H9 (cell line): ENCODE results near the gene PTCRA. TPM values are rescaled to one million over a fixed set of nuclear protein-coding genes. Genes with fewer than 3 reads are reported as not detected.

Source experiments
- DNase-seq: peaks from one replicate; pipeline ENCODE4 v3.0.0-alpha.2; 2017
- H2AFZ ChIP-seq: one replicate; pipeline ENCODE4 v1.6.1; 2013; ENCODE audit warnings: mild to moderate bottlenecking, low read length, control low read depth, moderate library complexity
- H2AK5ac ChIP-seq: 2 replicates; pipeline ENCODE4 v1.6.1; 2013; ENCODE audit warnings: low read length, control low read depth, mixed read lengths; ENCODE audit not compliant: insufficient read length
- H2BK120ac ChIP-seq: one replicate; pipeline ENCODE4 v1.6.1; 2013; ENCODE audit warnings: low read depth, mild to moderate bottlenecking, low read length, control low read depth, inconsistent platforms; ENCODE audit not compliant: poor library complexity, severe bottlenecking
- H2BK12ac ChIP-seq: 2 replicates; pipeline ENCODE4 v1.6.1; 2013; ENCODE audit warnings: low read length, control low read depth, mixed read lengths, low read depth; ENCODE audit not compliant: insufficient read length
- H2BK15ac ChIP-seq: 2 replicates; pipeline ENCODE4 v1.6.1; 2013; ENCODE audit warnings: low read depth, low read length, control low read depth
- H2BK20ac ChIP-seq: one replicate; pipeline ENCODE4 v1.6.1; 2013; ENCODE audit warnings: low read depth, mild to moderate bottlenecking, low read length, control low read depth, inconsistent platforms; ENCODE audit not compliant: poor library complexity, severe bottlenecking
- H2BK5ac ChIP-seq: 2 replicates; pipeline ENCODE4 v1.6.1; 2013; ENCODE audit warnings: low read length, control low read depth, mixed read lengths; ENCODE audit not compliant: insufficient read length
- H3K14ac ChIP-seq: 2 replicates; pipeline ENCODE4 v1.6.1; 2013; ENCODE audit warnings: low read length, control low read depth; ENCODE audit not compliant: insufficient read depth
- H3K18ac ChIP-seq: 2 replicates; pipeline ENCODE4 v1.6.1; 2013; ENCODE audit warnings: low read depth, mild to moderate bottlenecking, mixed read lengths, low read length, control low read depth; ENCODE audit not compliant: insufficient read length
- H3K23ac ChIP-seq: 2 replicates; pipeline ENCODE4 v1.6.1; 2013; ENCODE audit warnings: low read length, control low read depth, mixed read lengths, low read depth; ENCODE audit not compliant: insufficient read length
- H3K23me2 ChIP-seq: 2 replicates; pipeline ENCODE4 v1.6.1; 2013; ENCODE audit warnings: low read depth, mild to moderate bottlenecking, mixed read lengths, low read length, control low read depth; ENCODE audit not compliant: insufficient read length, poor library complexity, severe bottlenecking
- H3K27ac ChIP-seq: 2 replicates; pipeline ENCODE4 v1.5.1; 2013; ENCODE audit warnings: low read length, control low read depth, mixed read lengths, low read depth; ENCODE audit not compliant: insufficient read length
- H3K27me3 ChIP-seq: 2 replicates; pipeline ENCODE4 v1.6.1; 2013; ENCODE audit warnings: low read length, control low read depth, inconsistent platforms; ENCODE audit not compliant: insufficient read depth
- H3K4ac ChIP-seq: 2 replicates; pipeline ENCODE4 v1.6.1; 2013; ENCODE audit warnings: low read depth, mild to moderate bottlenecking, control low read depth, inconsistent platforms, low read length, moderate library complexity
- H3K4me1 ChIP-seq: 2 replicates; pipeline ENCODE4 v1.6.1; 2013; ENCODE audit warnings: low read length, control low read depth, inconsistent platforms; ENCODE audit not compliant: insufficient read depth
- H3K4me2 ChIP-seq: 2 replicates; pipeline ENCODE4 v1.6.1; 2013; ENCODE audit warnings: low read length, control low read depth, mixed read lengths; ENCODE audit not compliant: insufficient read length, insufficient read depth
- H3K56ac ChIP-seq: 2 replicates; pipeline ENCODE4 v1.6.1; 2013; ENCODE audit warnings: low read depth, mild to moderate bottlenecking, mixed read lengths, low read length, control low read depth; ENCODE audit not compliant: insufficient read length
- H3K79me1 ChIP-seq: 2 replicates; pipeline ENCODE4 v1.6.1; 2013; ENCODE audit warnings: low read depth, mild to moderate bottlenecking, moderate library complexity, low read length, control low read depth, inconsistent platforms; ENCODE audit not compliant: insufficient read depth, poor library complexity, severe bottlenecking
- H3K79me2 ChIP-seq: 2 replicates; pipeline ENCODE4 v1.6.1; 2013; ENCODE audit warnings: low read length, control low read depth, inconsistent platforms; ENCODE audit not compliant: insufficient read depth
- H3K9ac ChIP-seq: 2 replicates; pipeline ENCODE4 v1.6.1; 2013; ENCODE audit warnings: low read length, control low read depth, mixed read lengths; ENCODE audit not compliant: insufficient read length; ENCODE audit errors: extremely low read depth
- H3K9me3 ChIP-seq: one replicate; pipeline ENCODE4 v1.6.1; 2013; ENCODE audit warnings: low read depth, low read length, inconsistent platforms; ENCODE audit not compliant: control insufficient read depth
- H3T11ph ChIP-seq: one replicate; pipeline ENCODE4 v1.6.1; 2013; ENCODE audit warnings: mild to moderate bottlenecking, low read length, control low read depth, inconsistent platforms
- H4K20me1 ChIP-seq: one replicate; pipeline ENCODE4 v1.6.1; 2013; ENCODE audit not compliant: control insufficient read depth, insufficient read length, insufficient read depth
- H4K5ac ChIP-seq: 2 replicates; pipeline ENCODE4 v1.6.1; 2013; ENCODE audit warnings: low read depth, mild to moderate bottlenecking, mixed read lengths, low read length, control low read depth; ENCODE audit not compliant: insufficient read length
- H4K8ac ChIP-seq: replicated peaks from 2 replicates; pipeline ENCODE4 v1.6.1; 2013; ENCODE audit warnings: low read length, control low read depth, mixed read lengths, low read depth; ENCODE audit not compliant: insufficient read length
- H4K91ac ChIP-seq: 2 replicates; pipeline ENCODE4 v1.6.1; 2013; ENCODE audit warnings: low read depth, mild to moderate bottlenecking, moderate library complexity, mixed read lengths, low read length, control low read depth; ENCODE audit not compliant: insufficient read length
- H3K27ac Mint-ChIP-seq, 3 experiments: 2 replicates in 2 of 3; 3 replicates in 1 of 3; pipeline ENCODE4 v1.8.0; 2020 to 2021; ENCODE audit warnings: mixed read lengths in 3 of 3, mild to moderate bottlenecking in 1 of 3, moderate library complexity in 1 of 3
- H3K27me3 Mint-ChIP-seq: 2 replicates; pipeline ENCODE4 v1.8.0; 2021; ENCODE audit warnings: low read depth, mild to moderate bottlenecking, moderate library complexity, mixed read lengths
- H3K36me3 Mint-ChIP-seq, 3 experiments: 2 replicates in 2 of 3; 3 replicates in 1 of 3; pipeline ENCODE4 v1.8.0; 2020 to 2021; ENCODE audit warnings: low read depth in 3 of 3, mixed read lengths in 3 of 3; ENCODE audit not compliant: insufficient read depth in 1 of 3
- H3K4me1 Mint-ChIP-seq, 2 experiments: 2 replicates each; pipeline ENCODE4 v1.8.0; 2020; ENCODE audit warnings: mixed read lengths in 2 of 2
- H3K4me3 Mint-ChIP-seq, 2 experiments: 2 replicates in 1 of 2; 3 replicates in 1 of 2; pipeline ENCODE4 v1.8.0; 2020 to 2021; ENCODE audit warnings: mild to moderate bottlenecking in 2 of 2, mixed read lengths in 2 of 2, moderate library complexity in 1 of 2
- H3K9me3 Mint-ChIP-seq, 2 experiments: 2 replicates in 1 of 2; 3 replicates in 1 of 2; pipeline ENCODE4 v1.8.0; 2020; ENCODE audit warnings: mild to moderate bottlenecking in 2 of 2, mixed read lengths in 2 of 2, moderate library complexity in 1 of 2
- WGBS: extraction: QIAGEN DNeasy Blood & Tissue Kit; methylation state at CpG from one replicate; pipeline ENCODE4 v1.1.7; 2013; ENCODE audit warnings: missing lambda C conversion rate, low lambda C conversion rate, mixed read lengths; ENCODE audit not compliant: insufficient read length; ENCODE audit errors: extremely low coverage; 5-methylcytosine and 5-hydroxymethylcytosine counted together
- long read RNA-seq: library from polyadenylated mRNA; unstranded; transcript quantifications from one replicate; pipeline ENCODE4 v2.0.0, GENCODE V29; 2020
- total RNA-seq: library from RNA; stranded (reverse); gene quantifications from 2 replicates; pipeline ENCODE4 v1.2.1, GENCODE V29; 2021
- TF ChIP-seq, protein P1 (sequence below): fragments of 200-600 bp; sonication (generic); conservative IDR thresholded peaks from 3 replicates; pipeline ENCODE4 v1.8.0; 2021; ENCODE audit warnings: antibody characterized with exemption, mild to moderate bottlenecking

Gene PTCRA, protein sequence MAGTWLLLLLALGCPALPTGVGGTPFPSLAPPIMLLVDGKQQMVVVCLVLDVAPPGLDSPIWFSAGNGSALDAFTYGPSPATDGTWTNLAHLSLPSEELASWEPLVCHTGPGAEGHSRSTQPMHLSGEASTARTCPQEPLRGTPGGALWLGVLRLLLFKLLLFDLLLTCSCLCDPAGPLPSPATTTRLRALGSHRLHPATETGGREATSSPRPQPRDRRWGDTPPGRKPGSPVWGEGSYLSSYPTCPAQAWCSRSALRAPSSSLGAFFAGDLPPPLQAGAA
- total RNA-seq: not detected in 2 replicates
- long read RNA-seq: 0 reads

DNA sequence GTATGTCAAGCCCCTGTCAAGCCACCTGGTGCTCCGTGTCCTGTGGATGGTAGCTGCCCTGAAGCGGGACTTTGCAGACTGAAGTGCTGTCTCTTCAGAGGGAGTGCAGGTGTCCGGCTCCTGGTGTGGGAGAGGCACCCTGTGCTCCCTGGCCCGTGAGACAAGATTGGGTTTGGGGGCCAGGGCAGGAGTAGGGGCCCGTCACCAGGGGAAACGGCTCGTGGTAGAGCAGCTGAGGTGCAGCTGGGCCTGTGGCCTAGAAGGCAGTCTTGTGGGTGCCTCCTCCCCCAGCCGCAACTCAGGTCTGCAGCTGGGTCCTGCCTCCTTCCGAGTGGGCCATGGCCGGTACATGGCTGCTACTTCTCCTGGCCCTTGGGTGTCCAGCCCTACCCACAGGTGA is at the start of gene PTCRA:
PTCRA (plus strand) TSS at position 322 of the 400 bp plus-strand sequence; CDS start at position 339, 17 bp downstream.
- no peak within 1 kb of the TSS for H3K27ac ChIP-seq
- H3K27me3 ChIP-seq: no peaks in the 10 kb centered on the region
- Mint-ChIP-seq H3K27ac (no peak within 1 kb of the TSS; a peak in 1 of 7 replicates), H3K9me3 (no peaks in the 10 kb centered on the region; a peak in 1 of 5 replicates), H3K36me3 (no peaks in the 10 kb centered on the region), H3K27me3 (0 out of 2 replicates have a peak, but pooled peaks cover 1% of the 10 kb centered on the region), H3K4me3 (no peak within 1 kb of the TSS), H3K4me1 (peaks cover 5% of the 10 kb centered on the region in 2 experiments; a peak in 3 of 4 replicates)
- H3K9ac ChIP-seq: no peak within 1 kb of the TSS
- H2BK20ac ChIP-seq: no peak within 1 kb of the TSS
- no peaks in the 10 kb centered on the region for H3K4me1 ChIP-seq
- H3K18ac ChIP-seq: no peak within 1 kb of the TSS
- no peak within 1 kb of the TSS for H3K4me2 ChIP-seq
- no peak within 1 kb of the TSS for H2AFZ ChIP-seq
- no peaks in the 10 kb centered on the region for H3K79me2 ChIP-seq
- no peak within 1 kb of the TSS for H2BK12ac ChIP-seq
- TF ChIP-seq, protein P1, sequence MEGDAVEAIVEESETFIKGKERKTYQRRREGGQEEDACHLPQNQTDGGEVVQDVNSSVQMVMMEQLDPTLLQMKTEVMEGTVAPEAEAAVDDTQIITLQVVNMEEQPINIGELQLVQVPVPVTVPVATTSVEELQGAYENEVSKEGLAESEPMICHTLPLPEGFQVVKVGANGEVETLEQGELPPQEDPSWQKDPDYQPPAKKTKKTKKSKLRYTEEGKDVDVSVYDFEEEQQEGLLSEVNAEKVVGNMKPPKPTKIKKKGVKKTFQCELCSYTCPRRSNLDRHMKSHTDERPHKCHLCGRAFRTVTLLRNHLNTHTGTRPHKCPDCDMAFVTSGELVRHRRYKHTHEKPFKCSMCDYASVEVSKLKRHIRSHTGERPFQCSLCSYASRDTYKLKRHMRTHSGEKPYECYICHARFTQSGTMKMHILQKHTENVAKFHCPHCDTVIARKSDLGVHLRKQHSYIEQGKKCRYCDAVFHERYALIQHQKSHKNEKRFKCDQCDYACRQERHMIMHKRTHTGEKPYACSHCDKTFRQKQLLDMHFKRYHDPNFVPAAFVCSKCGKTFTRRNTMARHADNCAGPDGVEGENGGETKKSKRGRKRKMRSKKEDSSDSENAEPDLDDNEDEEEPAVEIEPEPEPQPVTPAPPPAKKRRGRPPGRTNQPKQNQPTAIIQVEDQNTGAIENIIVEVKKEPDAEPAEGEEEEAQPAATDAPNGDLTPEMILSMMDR: no peak
- no peaks in the 10 kb centered on the region for H3K23me2 ChIP-seq
- H2AK5ac ChIP-seq: no peak within 1 kb of the TSS
- no peak within 1 kb of the TSS for H2BK120ac ChIP-seq
- no CpG with 5 or more reads among the region's 10 CpGs for WGBS
- no peak within 1 kb of the TSS for H4K8ac ChIP-seq
- no peak within 1 kb of the TSS for H3K4ac ChIP-seq
- H4K91ac ChIP-seq: no peak within 1 kb of the TSS
- DNase-seq: no peak
- H3K79me1 ChIP-seq: no peaks in the 10 kb centered on the region
- no peak within 1 kb of the TSS for H3K56ac ChIP-seq
- H3T11ph ChIP-seq: no peak within 1 kb of the TSS
- no peak within 1 kb of the TSS for H3K23ac ChIP-seq
- H4K20me1 ChIP-seq: no peaks in the 10 kb centered on the region
- H4K5ac ChIP-seq: no peak within 1 kb of the TSS
- H2BK5ac ChIP-seq: no peak within 1 kb of the TSS
- H2BK15ac ChIP-seq: no peak within 1 kb of the TSS
- H3K9me3 ChIP-seq: no peaks in the 10 kb centered on the region
- H3K14ac ChIP-seq: no peak within 1 kb of the TSS; the same call in 1 of the 2 replicates
